Myometrial cell (primary cell): ENCODE measurements around the gene RFLNA. TPM values are rescaled to one million over a fixed set of nuclear protein-coding genes. Genes with fewer than 3 reads are reported as not detected.

Experiments
- total RNA-seq: library from RNA; depleted of rRNA; stranded (reverse); fragments of >200 nt; gene quantifications from 2 replicates; pipeline ENCODE4 v1.2.3, GENCODE V29; 2015

RFLNA gene
- total RNA-seq: 0.18 TPM in 1 of 2 replicates, not detected in the other

GRCh38 chr12:124294780-124295341 is at the start of gene RFLNA:
TSS of gene RFLNA (plus strand) at chr12:124295093. CDS start at chr12:124295430, 337 bp downstream.

